Fibroblast of lung (primary cell): ENCODE data around the gene CPO. TPM values are rescaled to one million over a fixed set of nuclear protein-coding genes. Genes with fewer than 3 reads are reported as not detected.
A peak's percentile ranks its signal among the peaks of the same experiment; 100 is the strongest.

Source experiments
- DNase-seq, 2 donors: peaks; one replicate each; pipeline versions ENCODE4 v3.0.0 to v3.0.0-alpha.2; 2010; ENCODE audit warnings: low read depth in 2 of 2
- H2AFZ ChIP-seq: 2 replicates; pipeline ENCODE4 v1.5.1; 2012; ENCODE audit warnings: low read length, control low read depth, inconsistent platforms
- H3K27ac ChIP-seq: 2 replicates; pipeline ENCODE4 v1.5.1; 2011; ENCODE audit warnings: low read length, control low read depth; ENCODE audit not compliant: insufficient read depth
- H3K27me3 ChIP-seq: 2 replicates; pipeline ENCODE4 v1.5.1; 2011; ENCODE audit warnings: mild to moderate bottlenecking, low read length; ENCODE audit not compliant: control insufficient read depth, insufficient read depth
- H3K36me3 ChIP-seq: 2 replicates; pipeline ENCODE4 v1.5.1; 2011; ENCODE audit warnings: low read length; ENCODE audit not compliant: control insufficient read depth, insufficient read depth
- H3K4me1 ChIP-seq: 2 replicates; pipeline ENCODE4 v1.5.1; 2011; ENCODE audit warnings: low read length; ENCODE audit not compliant: control insufficient read depth, insufficient read depth; ENCODE audit errors: extremely low read depth
- H3K4me2 ChIP-seq: 2 replicates; pipeline ENCODE4 v1.5.1; 2011; ENCODE audit warnings: low read length, control low read depth; ENCODE audit not compliant: insufficient read depth; ENCODE audit errors: extremely low read depth
- H3K4me3 ChIP-seq, 4 experiments: fragments of 200-600 bp in 1 of 4; sonication (generic) in 1 of 4; replicated peaks in 1 of 4; 2 replicates each; pipeline ENCODE4 v1.5.1; 2011 to 2016; ENCODE audit warnings: low read length in 4 of 4, low read depth in 3 of 4, mild to moderate bottlenecking in 3 of 4, control low read depth in 2 of 4, inconsistent platforms in 1 of 4, mixed read lengths in 1 of 4; ENCODE audit not compliant: insufficient read depth in 1 of 4; ENCODE audit errors: control extremely low read depth in 1 of 4
- H3K79me2 ChIP-seq: 2 replicates; pipeline ENCODE4 v1.5.1; 2012; ENCODE audit warnings: mild to moderate bottlenecking, low read length, inconsistent platforms; ENCODE audit not compliant: control insufficient read depth, insufficient read depth
- H3K9ac ChIP-seq: 2 replicates; pipeline ENCODE4 v1.5.1; 2011; ENCODE audit warnings: mild to moderate bottlenecking, low read length, control low read depth; ENCODE audit not compliant: insufficient read depth
- H3K9me3 ChIP-seq: 2 replicates; pipeline ENCODE4 v1.5.1; 2012; ENCODE audit warnings: low read depth, low read length; ENCODE audit not compliant: control insufficient read depth, insufficient read depth
- H4K20me1 ChIP-seq: 2 replicates; pipeline ENCODE4 v1.5.1; 2011; ENCODE audit warnings: low read length; ENCODE audit not compliant: control insufficient read depth, insufficient read depth; ENCODE audit errors: extremely low read depth
- EZH2 ChIP-seq: IDR thresholded peaks from 2 replicates; pipeline ENCODE4 v1.5.1; 2012; ENCODE audit warnings: low read length, control low read depth, mild to moderate bottlenecking; ENCODE audit errors: missing control alignments
- polyA plus RNA-seq, 2 donors: library from polyadenylated mRNA; depleted of rRNA in 1 of 2; stranded (reverse) in 1 of 2; unstranded in 1 of 2; fragments of >200 nt; gene quantifications; 2 replicates each; pipeline ENCODE4 v1.2.1, GENCODE V29; 2011 to 2012; ENCODE audit warnings: missing spikeins in 1 of 2
- total RNA-seq: library from RNA; depleted of rRNA; stranded (reverse); fragments of >200 nt; gene quantifications from 2 replicates; pipeline ENCODE4 v1.2.1, GENCODE V29; 2014
- TF ChIP-seq, protein P1 (sequence below), 2 donors: IDR thresholded peaks in 1 of 2; conservative IDR thresholded peaks in 1 of 2; 1 replicate in 1 of 2; 2 replicates in 1 of 2; pipeline ENCODE4 v1.5.1; 2011 to 2012; ENCODE audit warnings: low read length in 2 of 2, control low read depth in 1 of 2, inconsistent platforms in 1 of 2, low read depth in 1 of 2, mild to moderate bottlenecking in 1 of 2

Gene CPO
- total and polyA plus RNA-seq, 2 donors (not counting 1 experiment from before 2014, with no cell fraction given), result under 0.01 TPM; not detected in 1

GRCh38 chr2:206988884-206989283 lies 49.6 kb downstream of the CPO start:
- no peaks in the 10 kb centered on the region for H3K4me1 ChIP-seq
- no peaks in the 10 kb centered on the region for H3K9me3 ChIP-seq
- no peaks in the 10 kb centered on the region for H3K79me2 ChIP-seq
- no peak overlapping the region for H3K4me2 ChIP-seq
- no peak overlapping the region for H2AFZ ChIP-seq
- no peaks in the 10 kb centered on the region for H4K20me1 ChIP-seq
- DNase-seq, result no peak
- no peak overlapping the region for H3K4me3 ChIP-seq
- no peaks in the 10 kb centered on the region for H3K36me3 ChIP-seq
- H3K9ac ChIP-seq, result no peak overlapping the region
- TF ChIP-seq, protein P1, sequence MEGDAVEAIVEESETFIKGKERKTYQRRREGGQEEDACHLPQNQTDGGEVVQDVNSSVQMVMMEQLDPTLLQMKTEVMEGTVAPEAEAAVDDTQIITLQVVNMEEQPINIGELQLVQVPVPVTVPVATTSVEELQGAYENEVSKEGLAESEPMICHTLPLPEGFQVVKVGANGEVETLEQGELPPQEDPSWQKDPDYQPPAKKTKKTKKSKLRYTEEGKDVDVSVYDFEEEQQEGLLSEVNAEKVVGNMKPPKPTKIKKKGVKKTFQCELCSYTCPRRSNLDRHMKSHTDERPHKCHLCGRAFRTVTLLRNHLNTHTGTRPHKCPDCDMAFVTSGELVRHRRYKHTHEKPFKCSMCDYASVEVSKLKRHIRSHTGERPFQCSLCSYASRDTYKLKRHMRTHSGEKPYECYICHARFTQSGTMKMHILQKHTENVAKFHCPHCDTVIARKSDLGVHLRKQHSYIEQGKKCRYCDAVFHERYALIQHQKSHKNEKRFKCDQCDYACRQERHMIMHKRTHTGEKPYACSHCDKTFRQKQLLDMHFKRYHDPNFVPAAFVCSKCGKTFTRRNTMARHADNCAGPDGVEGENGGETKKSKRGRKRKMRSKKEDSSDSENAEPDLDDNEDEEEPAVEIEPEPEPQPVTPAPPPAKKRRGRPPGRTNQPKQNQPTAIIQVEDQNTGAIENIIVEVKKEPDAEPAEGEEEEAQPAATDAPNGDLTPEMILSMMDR (conservative IDR thresholded peaks at IDR 0.05 in 1 of 2, IDR thresholded peaks at IDR 0.05 in 1 of 2; ENCODE audit: low read depth in 1 of 2, low read length in 2 of 2), result no peak
- no peak for TF ChIP-seq EZH2
- H3K27me3 ChIP-seq, result no peaks in the 10 kb centered on the region
- no peak overlapping the region for H3K27ac ChIP-seq

DNA sequence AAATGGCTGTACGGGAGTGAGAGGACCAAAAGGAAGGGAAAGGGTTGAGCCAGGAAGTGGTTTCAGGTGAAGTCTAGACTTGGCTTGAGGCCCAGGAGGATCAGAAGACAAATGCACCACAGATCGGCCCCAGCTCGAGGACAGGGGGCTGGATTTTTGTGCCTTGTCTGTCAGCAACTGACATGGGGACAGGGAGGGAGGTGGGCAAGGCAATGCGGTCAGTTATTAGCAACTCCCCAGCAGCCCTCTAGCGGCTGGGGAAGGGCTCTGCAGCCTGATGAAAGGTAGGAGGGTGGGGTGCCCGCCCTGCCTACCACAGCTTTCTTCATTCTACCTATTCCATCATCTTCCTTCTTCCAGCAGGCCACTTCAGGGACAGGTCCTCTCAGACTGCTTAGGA lies 50.0 kb downstream of the CPO start:
- Histone ChIP-seq H3K9ac (no peak overlapping the region), H3K27me3 (no peaks in the 10 kb centered on the region), H3K27ac (no peak overlapping the region), H3K4me3 (no peak overlapping the region), H3K9me3 (no peaks in the 10 kb centered on the region), H4K20me1 (no peaks in the 10 kb centered on the region), H3K4me2 (no peak overlapping the region), H3K79me2 (no peaks in the 10 kb centered on the region), H3K4me1 (no peaks in the 10 kb centered on the region), H3K36me3 (no peaks in the 10 kb centered on the region), H2AFZ (no peak overlapping the region)
- no peak for DNase-seq
- TF ChIP-seq, protein P1 (conservative IDR thresholded peaks at IDR 0.05 in 1 of 2, IDR thresholded peaks at IDR 0.05 in 1 of 2; ENCODE audit: low read depth in 1 of 2, low read length in 2 of 2), result peak; percentile 44 to 73
- TF ChIP-seq EZH2, result no peak

GRCh38 chr2:206990360-206990759 lies 51.0 kb downstream of the CPO start:
- Histone ChIP-seq H3K4me2 (no peak overlapping the region), H2AFZ (no peak overlapping the region), H3K27ac (no peak overlapping the region), H3K36me3 (no peaks in the 10 kb centered on the region), H3K9ac (no peak overlapping the region), H3K27me3 (no peaks in the 10 kb centered on the region), H4K20me1 (no peaks in the 10 kb centered on the region), H3K4me3 (no peak overlapping the region), H3K79me2 (no peaks in the 10 kb centered on the region), H3K4me1 (no peaks in the 10 kb centered on the region), H3K9me3 (no peaks in the 10 kb centered on the region)
- TF ChIP-seq, protein P1 (conservative IDR thresholded peaks at IDR 0.05 in 1 of 2, IDR thresholded peaks at IDR 0.05 in 1 of 2; ENCODE audit: low read depth in 1 of 2, low read length in 2 of 2), result no peak
- no peak for TF ChIP-seq EZH2
- peak; percentile 50 to 57 for DNase-seq
